Endothelial cell of umbilical vein (primary cell): ENCODE data around the gene PFN4. TPM values are rescaled to one million over a fixed set of nuclear protein-coding genes. Genes with fewer than 3 reads are reported as not detected.
A peak's percentile ranks its signal among the peaks of the same experiment; 100 is the strongest.

Experiments
- BruUV-seq: library from RNA; stranded (reverse); fragments of 400-500 nt; replicated peaks from 2 replicates; lab custom pipeline; 2021; lab: Mats Ljungman, UMichigan
- CTCF ChIA-PET: fragments of 300-600, 350-600 bp; sonication (Branson Sonifier 250); formaldehyde crosslinking; loops from one replicate; lab custom pipeline; 2021; ENCODE audit warnings: antibody characterized with exemption, inconsistent platforms; lab: Charles Lee
- POLR2A ChIA-PET: fragments of 300-600, 350-600 bp; sonication (Branson Sonifier 250); formaldehyde crosslinking; loops from one replicate; lab custom pipeline; 2021; ENCODE audit warnings: antibody characterized with exemption, inconsistent platforms; lab: Charles Lee
- DNase-seq: peaks from one replicate; pipeline ENCODE4 v3.0.0-alpha.2; 2011; ENCODE audit warnings: low read depth, low spot score
- FAIRE-seq: peaks from 2 replicates; lab custom pipeline; 2011; peaks lifted over from hg19 to GRCh38; lab: Jason Lieb, UNC
- H2AFZ ChIP-seq: 2 replicates; pipeline ENCODE4 v1.6.0; 2012; ENCODE audit warnings: low read depth, low read length, control low read depth, inconsistent platforms
- H3K27ac ChIP-seq: 2 replicates; pipeline ENCODE4 v1.5.1; 2011; ENCODE audit warnings: low read depth, mild to moderate bottlenecking, control low read depth, low read length, moderate library complexity; ENCODE audit not compliant: insufficient read depth
- H3K27me3 ChIP-seq, 2 experiments: 2 replicates each; pipeline versions ENCODE4 v1.6.0 to v1.6.1; 2011; ENCODE audit warnings: low read length in 2 of 2, mixed read lengths in 1 of 2; ENCODE audit not compliant: control insufficient read depth in 2 of 2, insufficient read depth in 2 of 2
- H3K36me3 ChIP-seq, 2 experiments: 2 replicates in 1 of 2; 3 replicates in 1 of 2; pipeline ENCODE4 v1.5.1; 2011; ENCODE audit warnings: low read length in 2 of 2, mild to moderate bottlenecking in 1 of 2, moderate library complexity in 1 of 2; ENCODE audit not compliant: control insufficient read depth in 2 of 2, insufficient read depth in 2 of 2; ENCODE audit errors: extremely low read depth in 1 of 2
- H3K4me1 ChIP-seq: 3 replicates; pipeline ENCODE4 v1.5.1; 2011; ENCODE audit warnings: mild to moderate bottlenecking, low read length; ENCODE audit not compliant: control insufficient read depth, insufficient read depth; ENCODE audit errors: extremely low read depth
- H3K4me2 ChIP-seq: 2 replicates; pipeline ENCODE4 v1.6.1; 2011; ENCODE audit warnings: low read length, control low read depth, mixed read lengths; ENCODE audit not compliant: insufficient read depth
- H3K4me3 ChIP-seq, 3 experiments: fragments of 200-600 bp in 1 of 3; sonication (generic), shearing (Covaris generic) in 1 of 3; replicated peaks in 1 of 3; 2 replicates each; pipeline ENCODE4 v1.5.1; 2011 to 2016; ENCODE audit warnings: control low read depth in 3 of 3, low read length in 3 of 3, mild to moderate bottlenecking in 2 of 3, inconsistent platforms in 1 of 3, low read depth in 1 of 3, moderate library complexity in 1 of 3; ENCODE audit not compliant: insufficient read depth in 1 of 3
- H3K79me2 ChIP-seq: 2 replicates; pipeline ENCODE4 v1.6.0; 2012; ENCODE audit warnings: low read length, inconsistent platforms; ENCODE audit not compliant: control insufficient read depth, insufficient read depth
- H3K9ac ChIP-seq: replicated peaks from 2 replicates; pipeline ENCODE3; 2011; ENCODE audit warnings: low read length, control low read depth; ENCODE audit not compliant: insufficient read depth; ENCODE audit errors: extremely low read depth
- H3K9me1 ChIP-seq: replicated peaks from 3 replicates; pipeline ENCODE4 v1.6.0; 2011; ENCODE audit warnings: mild to moderate bottlenecking, low read length; ENCODE audit not compliant: control insufficient read depth, insufficient read depth; ENCODE audit errors: extremely low read depth
- H3K9me3 ChIP-seq: replicated peaks from 2 replicates; pipeline ENCODE4 v1.5.1; 2012; ENCODE audit warnings: low read length, inconsistent platforms; ENCODE audit not compliant: control insufficient read depth, insufficient read depth
- H4K20me1 ChIP-seq: replicated peaks from 2 replicates; pipeline ENCODE3; 2011; ENCODE audit warnings: mild to moderate bottlenecking, low read length; ENCODE audit not compliant: control insufficient read depth, insufficient read depth; ENCODE audit errors: extremely low read depth
- EZH2 ChIP-seq: IDR thresholded peaks from 2 replicates; pipeline ENCODE4 v1.6.1; 2012; ENCODE audit warnings: borderline replicate concordance, low read depth, mild to moderate bottlenecking, moderate library complexity, low read length, inconsistent platforms; ENCODE audit not compliant: severe bottlenecking
- FOS ChIP-seq: IDR thresholded peaks from 2 replicates; pipeline ENCODE4 v1.6.1; 2011; ENCODE audit warnings: mild to moderate bottlenecking, low read length, moderate library complexity, borderline replicate concordance; ENCODE audit not compliant: insufficient read depth
- MYC ChIP-seq: IDR thresholded peaks from one replicate; pipeline ENCODE4 v1.6.1; 2011; ENCODE audit warnings: mild to moderate bottlenecking, low read depth, low read length
- POLR2A ChIP-seq: IDR thresholded peaks from 2 replicates; pipeline ENCODE4 v1.6.1; 2012; ENCODE audit warnings: low read depth, mild to moderate bottlenecking, control low read depth, low read length
- dilution Hi-C: fragments of 300-500 bp; cut with MboI; formaldehyde crosslinking; loops from one replicate; pipeline ENCODE4 v1.15.0; 2019; ENCODE audit warnings: low sequenced_read_pairs; ENCODE audit not compliant: extremely low pct_ligation_motif_present
- intact Hi-C: fragments of 100-400 bp; cut with micrococcal nuclease; formaldehyde crosslinking; loops from one replicate; pipeline ENCODE4 v1.10.0; 2022
- polyA plus RNA-seq, 4 experiments: library from polyadenylated mRNA; depleted of rRNA in 3 of 4; stranded (reverse) in 3 of 4; unstranded in 1 of 4; fragments of >200 nt; gene quantifications; 2 replicates each; pipeline versions ENCODE4 v1.2.1 to v1.2.3, GENCODE V29; 2011 to 2012; ENCODE audit warnings: missing spikeins in 1 of 4
- total RNA-seq: library from RNA; stranded (reverse); gene quantifications from 2 replicates; pipeline ENCODE4 v1.2.3, GENCODE V29; 2021
- TF ChIP-seq, protein P1 (sequence below), 2 donors: IDR thresholded peaks; 1 replicate in 1 of 2; 2 replicates in 1 of 2; pipeline ENCODE4 v1.5.1; 2011; ENCODE audit warnings: low read length in 2 of 2, mild to moderate bottlenecking in 2 of 2, moderate library complexity in 2 of 2, control low read depth in 1 of 2, inconsistent platforms in 1 of 2, low read depth in 1 of 2; ENCODE audit not compliant: insufficient read depth in 1 of 2; ENCODE audit errors: extremely low read depth in 1 of 2
- TF ChIP-seq, protein P2 (sequence below): IDR thresholded peaks from 2 replicates; pipeline ENCODE4 v1.6.1; 2011; ENCODE audit not compliant: insufficient read depth, insufficient read length

The PFN4 gene
- total and polyA plus RNA-seq, 2 donors (not counting 3 experiments of a cell fraction or from before 2014, with no cell fraction given), result 0.23 to 0.93 TPM

DNA sequence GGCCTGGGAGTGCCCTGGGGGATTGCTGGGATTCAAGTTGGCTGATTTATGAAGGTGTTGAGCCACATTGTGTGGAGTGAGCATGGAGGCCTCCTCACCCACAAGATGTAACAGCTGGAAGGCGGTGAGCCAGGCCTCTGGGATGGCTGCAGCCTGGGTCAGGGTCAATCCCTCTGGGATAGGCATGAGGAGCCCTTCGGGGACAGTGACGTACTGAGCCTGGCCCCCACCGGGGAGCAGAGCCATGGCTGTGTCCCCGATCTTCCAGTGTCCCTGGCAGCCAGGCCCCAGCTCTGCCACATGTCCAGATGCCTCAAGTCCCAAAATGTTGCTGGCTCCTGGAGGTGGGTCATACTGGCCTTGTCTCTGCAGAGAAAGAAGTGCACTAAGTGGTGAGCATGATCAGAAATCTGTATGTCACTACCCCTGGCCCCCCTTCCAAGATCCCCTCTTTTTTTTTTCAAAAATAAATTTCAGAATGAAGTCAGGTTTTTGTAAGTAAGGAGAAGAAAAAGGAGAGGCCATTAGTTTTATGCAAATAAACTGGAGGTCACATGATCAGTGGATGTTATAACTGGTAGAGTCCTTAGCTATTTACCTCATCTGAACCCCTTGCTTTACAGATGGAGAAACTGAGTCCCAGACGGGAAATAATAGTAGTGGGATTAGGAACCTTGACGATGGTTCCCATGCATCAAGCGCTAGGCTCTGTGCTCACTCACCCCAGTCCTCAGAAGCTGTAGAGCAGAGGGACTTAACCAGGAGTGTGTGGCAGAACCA, 40.2 kb downstream of the PFN4 start:
- peak overlapping the region; percentile 14 for H3K27ac ChIP-seq
- no peak for FAIRE-seq
- H2AFZ ChIP-seq, result no peak overlapping the region
- H3K9ac ChIP-seq, result peak overlapping the region; percentile 66
- H3K9me3 ChIP-seq, result no peaks in the 10 kb centered on the region
- intact Hi-C loops, result loop anchor here (5.0 kb wide), 1 partner anchor 284 kb away; no protein-coding TSS in a partner anchor
- peak overlapping the region; percentile 57 for H3K4me2 ChIP-seq
- H3K4me3 ChIP-seq, result peak overlapping the region in 2 of 3 experiments; percentile 53 to 85
- ChIA-PET CTCF (interaction anchor here (0.6 to 3.5 kb wide), 17 partner anchors 10 to 297 kb away, joined by 3 to 68 read pairs (median 5); partner anchors contain the start of genes ATAD2B, FAM228B, PFN4 and WDCP), POLR2A (interaction anchor here (0.8 to 1.3 kb wide), 4 partner anchors 32 to 258 kb away, joined by 3 to 13 read pairs (median 5); partner anchors contain the start of genes ATAD2B and WDCP)
- peaks cover 6% of the 10 kb centered on the region for H3K79me2 ChIP-seq
- BruUV-seq, result no TSS peak
- peaks cover 7 to 16% of the 10 kb centered on the region in 2 experiments for H3K36me3 ChIP-seq
- no peaks in the 10 kb centered on the region for H3K9me1 ChIP-seq
- TF ChIP-seq, protein P1, sequence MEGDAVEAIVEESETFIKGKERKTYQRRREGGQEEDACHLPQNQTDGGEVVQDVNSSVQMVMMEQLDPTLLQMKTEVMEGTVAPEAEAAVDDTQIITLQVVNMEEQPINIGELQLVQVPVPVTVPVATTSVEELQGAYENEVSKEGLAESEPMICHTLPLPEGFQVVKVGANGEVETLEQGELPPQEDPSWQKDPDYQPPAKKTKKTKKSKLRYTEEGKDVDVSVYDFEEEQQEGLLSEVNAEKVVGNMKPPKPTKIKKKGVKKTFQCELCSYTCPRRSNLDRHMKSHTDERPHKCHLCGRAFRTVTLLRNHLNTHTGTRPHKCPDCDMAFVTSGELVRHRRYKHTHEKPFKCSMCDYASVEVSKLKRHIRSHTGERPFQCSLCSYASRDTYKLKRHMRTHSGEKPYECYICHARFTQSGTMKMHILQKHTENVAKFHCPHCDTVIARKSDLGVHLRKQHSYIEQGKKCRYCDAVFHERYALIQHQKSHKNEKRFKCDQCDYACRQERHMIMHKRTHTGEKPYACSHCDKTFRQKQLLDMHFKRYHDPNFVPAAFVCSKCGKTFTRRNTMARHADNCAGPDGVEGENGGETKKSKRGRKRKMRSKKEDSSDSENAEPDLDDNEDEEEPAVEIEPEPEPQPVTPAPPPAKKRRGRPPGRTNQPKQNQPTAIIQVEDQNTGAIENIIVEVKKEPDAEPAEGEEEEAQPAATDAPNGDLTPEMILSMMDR (IDR thresholded peaks at IDR 0.05; ENCODE audit: extremely low read depth in 1 of 2, insufficient read depth in 1 of 2, low read depth in 1 of 2, low read length in 2 of 2), result no peak
- TF ChIP-seq, protein P2, sequence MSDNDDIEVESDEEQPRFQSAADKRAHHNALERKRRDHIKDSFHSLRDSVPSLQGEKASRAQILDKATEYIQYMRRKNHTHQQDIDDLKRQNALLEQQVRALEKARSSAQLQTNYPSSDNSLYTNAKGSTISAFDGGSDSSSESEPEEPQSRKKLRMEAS, result no peak
- no peak for TF ChIP-seq POLR2A
- TF ChIP-seq FOS, result no peak
- no peak for TF ChIP-seq EZH2
- TF ChIP-seq MYC, result no peak
- no peaks in the 10 kb centered on the region for H3K27me3 ChIP-seq
- H4K20me1 ChIP-seq, result no peaks in the 10 kb centered on the region
- no peak for DNase-seq
- dilution Hi-C loops, result no loop called here
- H3K4me1 ChIP-seq, result peaks cover 16% of the 10 kb centered on the region
